ENCODE results near the gene ZBED1. TPM values are rescaled to one million over a fixed set of nuclear protein-coding genes. Genes with fewer than 3 reads are reported as not detected.
"Not testable (repeated sequence)": the region's sequence is repeated elsewhere in the genome, so short reads cannot be mapped to it uniquely, and the experiment has no call there.

Gene ZBED1
- 34.6 TPM for total RNA-seq

DNA sequence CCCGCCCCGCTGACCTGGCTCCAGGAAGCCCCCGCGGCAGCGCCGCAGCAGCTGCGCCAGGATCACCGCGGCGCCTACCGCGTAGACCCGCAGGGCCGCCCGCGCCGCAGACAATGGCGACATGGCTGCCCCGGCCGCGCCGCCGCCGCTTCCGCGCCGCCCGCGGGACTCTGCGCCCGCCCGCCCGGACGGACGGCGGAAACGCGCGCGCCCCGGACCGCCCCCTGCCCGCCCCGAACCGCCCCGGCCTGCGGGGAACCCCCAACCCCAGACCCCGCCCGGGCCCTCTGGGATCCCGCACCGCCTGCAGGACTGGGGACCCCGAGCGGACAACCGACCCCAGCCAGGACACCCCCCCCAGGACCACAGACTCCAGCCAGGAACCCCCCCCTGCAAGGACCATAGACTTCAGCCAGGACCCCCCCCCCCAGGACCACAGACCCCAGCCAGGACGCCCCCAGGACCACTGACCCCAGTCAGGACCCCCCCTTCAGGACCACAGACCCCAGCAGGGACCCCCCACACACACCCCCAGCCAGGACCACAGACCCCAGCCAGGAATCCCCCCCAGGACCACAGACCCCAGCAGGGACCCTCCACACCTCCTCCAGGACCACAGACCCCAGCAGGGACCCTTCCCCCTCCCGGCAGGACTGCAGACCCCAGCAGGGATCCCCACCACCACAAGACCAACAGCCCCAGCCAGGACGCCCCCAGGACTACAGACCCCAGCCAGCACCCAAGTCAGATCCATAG, at the start of gene ZBED1, which contains the start of gene DHRSX:
Gene ZBED1, minus strand, starts transcription at position 174 of the 756 bp plus-strand sequence. CDS start 10,257 bp downstream, outside the sequence.
Gene DHRSX, minus strand, starts transcription at position 174 of the 756 bp plus-strand sequence. Its CDS starts 51 bp downstream, at position 123.
- peak; percentile 74 for DNase-seq (ENCODE audit: low spot score)
- ATAC-seq, result peak; percentile 30

DNA sequence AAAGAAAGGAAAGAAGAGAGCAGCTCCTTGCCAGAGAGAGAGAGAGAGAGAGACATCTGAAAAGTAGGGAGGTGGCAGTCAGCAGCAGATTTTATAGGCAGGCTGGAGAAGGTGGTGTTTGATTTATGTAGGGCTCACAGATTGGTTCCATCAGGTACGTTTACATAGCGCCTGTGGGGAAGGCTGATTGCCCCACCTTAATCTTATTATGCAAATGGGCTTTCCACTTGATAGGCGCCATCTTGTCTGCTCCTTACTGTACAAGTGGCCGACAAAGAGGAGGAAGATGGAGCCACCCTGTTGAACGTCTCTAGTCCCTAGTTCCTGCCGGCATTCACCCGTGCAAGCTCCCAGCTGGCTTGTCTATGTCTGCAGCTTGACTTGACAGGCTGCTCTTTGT, 49.1 kb upstream of the ZBED1 start:
- intact Hi-C loops (cut with DNase I), result no loop called here
- DNase-seq (ENCODE audit: low spot score) (no peak), ATAC-seq (no peak)

More for the DNA sequence above, at the start of gene ZBED1, which contains the start of gene DHRSX:
- intact Hi-C loops (cut with DNase I), result no loop called here

DNA sequence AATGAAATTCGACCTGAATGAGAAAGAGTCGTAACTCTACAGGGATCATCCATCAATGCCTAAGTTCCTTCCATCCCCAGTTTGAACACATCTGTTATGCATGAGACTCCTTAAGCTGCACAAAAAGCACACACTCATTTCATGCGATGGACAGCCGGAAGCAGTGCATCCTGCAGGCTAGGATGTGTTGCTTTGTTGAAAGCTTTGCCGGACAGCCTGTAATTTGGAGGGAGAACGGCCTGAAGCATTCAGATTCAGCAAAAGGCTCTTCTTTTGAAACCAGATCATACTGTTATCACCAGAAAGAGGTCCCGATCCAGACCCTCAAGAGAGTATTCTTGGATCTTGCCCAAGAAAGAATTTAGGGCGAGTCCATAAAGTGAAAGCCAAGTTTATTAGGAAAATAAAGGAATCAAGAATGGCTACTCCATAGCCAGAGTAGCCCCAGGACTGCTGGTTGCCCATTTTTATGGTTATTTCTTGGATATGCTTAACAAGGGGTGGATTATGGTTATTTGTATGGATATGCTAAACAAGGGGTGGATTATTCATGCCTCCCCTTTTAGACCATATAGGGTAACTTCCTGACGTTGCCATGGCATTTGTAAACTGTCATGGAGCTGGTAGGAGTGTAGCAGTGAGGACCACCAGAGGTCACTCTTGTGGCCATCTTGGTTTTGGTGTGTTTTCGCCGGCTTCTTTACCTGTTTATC, 48.1 kb upstream of the ZBED1 start:
- DNase-seq (ENCODE audit: low spot score) (no peak), ATAC-seq (no peak)
- intact Hi-C loops (cut with DNase I), result no loop called here

DNA sequence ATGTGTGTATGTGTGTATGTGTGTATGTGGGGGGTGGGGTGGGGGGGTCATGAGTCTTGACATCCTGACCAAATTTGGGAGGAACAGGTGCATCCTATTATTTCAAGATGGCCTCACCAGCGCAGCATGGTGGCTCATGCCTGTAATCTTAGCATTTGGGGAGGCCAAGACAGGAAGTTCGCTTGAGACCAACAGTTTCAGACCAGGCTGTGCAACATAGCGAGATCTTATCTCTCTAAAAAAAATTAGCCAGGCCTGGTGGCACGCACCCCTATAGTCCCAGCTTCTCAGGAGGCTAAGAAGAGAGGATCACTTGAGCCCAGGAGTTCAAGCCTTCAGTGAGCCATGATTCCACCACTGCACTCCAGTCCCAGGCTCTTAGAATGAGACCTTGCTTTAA, 47.0 kb upstream of the ZBED1 start:
- DNase-seq (ENCODE audit: low spot score) (no peak), ATAC-seq (no peak)
- intact Hi-C loops (cut with DNase I), result no loop called here

DNA sequence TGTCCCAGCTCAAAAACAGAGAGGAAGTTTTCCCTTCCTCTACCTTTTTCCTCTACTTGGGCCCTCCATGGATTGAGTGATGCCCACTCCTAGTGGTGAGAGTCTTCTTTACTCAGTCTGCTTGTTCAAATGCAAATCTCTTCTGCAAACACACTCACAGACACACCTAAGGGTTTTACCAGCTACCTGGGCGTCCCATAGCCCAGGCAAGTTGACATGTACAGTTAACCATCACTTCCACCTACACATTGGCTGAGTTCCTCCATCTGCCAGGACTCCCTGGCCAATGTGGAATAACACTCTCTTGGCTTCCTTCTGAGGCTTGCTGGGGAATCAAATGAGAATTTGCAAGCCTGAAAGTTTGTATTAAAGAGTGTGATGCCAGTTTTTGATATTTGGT, 45.7 kb upstream of the ZBED1 start:
- DNase-seq (ENCODE audit: low spot score) (no peak), ATAC-seq (no peak)
- intact Hi-C loops (cut with DNase I), result no loop called here

DNA sequence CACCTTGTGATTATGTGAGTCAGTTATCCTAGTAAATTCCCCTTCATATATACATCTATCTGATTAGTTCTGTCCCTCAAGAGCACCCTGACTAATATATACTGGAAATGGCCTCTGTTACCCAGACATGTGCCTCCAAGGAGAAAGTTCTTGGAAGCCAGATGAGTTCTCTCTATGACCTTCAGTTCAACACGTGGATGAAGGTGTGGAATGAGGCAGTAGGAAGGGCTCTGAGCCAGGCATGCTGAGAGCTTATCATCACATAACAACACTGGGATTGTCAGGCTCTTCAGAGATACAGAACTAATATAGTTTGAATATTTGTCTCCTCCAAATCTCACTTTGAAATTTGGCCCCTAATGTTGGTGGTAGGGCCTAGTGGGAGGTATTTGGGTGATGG, 44.4 kb upstream of the ZBED1 start:
- intact Hi-C loops (cut with DNase I), result no loop called here
- DNase-seq (ENCODE audit: low spot score), result no peak
- ATAC-seq, result no peak

DNA sequence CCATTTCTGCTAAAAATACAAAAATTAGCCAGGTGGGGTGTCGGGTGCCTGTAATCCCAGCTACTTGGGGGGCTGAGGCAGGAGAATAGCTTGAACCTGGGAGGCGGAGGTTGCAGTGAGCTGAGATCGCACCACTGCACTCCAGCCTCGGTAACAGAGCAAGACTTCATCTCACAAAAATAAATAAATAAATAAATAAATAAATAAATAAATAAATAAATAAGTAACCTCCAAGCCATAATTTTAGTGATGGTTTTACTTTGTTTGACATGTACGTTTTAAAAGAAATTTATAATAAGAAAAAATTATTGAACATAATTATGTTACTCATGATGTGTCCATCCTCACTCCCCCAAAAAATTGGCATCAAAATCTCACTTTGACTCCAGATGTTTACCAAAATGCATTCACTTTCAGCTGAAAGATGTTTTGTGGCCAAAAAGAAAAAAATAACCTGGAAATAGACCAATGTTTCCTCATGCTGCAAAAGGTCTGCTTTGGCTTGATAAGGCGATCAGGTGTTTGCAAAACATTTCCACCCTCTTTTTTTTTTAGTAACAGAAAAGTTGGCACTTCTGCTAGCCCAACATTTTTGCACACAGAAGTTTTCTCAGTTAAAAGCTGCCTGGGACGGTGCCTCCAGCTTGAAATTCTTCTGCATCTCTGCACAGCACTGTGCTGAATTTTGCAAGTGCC, 42.2 kb upstream of the ZBED1 start:
- intact Hi-C loops (cut with DNase I), result no loop called here
- ATAC-seq (no peak), DNase-seq (ENCODE audit: low spot score) (no peak)

DNA sequence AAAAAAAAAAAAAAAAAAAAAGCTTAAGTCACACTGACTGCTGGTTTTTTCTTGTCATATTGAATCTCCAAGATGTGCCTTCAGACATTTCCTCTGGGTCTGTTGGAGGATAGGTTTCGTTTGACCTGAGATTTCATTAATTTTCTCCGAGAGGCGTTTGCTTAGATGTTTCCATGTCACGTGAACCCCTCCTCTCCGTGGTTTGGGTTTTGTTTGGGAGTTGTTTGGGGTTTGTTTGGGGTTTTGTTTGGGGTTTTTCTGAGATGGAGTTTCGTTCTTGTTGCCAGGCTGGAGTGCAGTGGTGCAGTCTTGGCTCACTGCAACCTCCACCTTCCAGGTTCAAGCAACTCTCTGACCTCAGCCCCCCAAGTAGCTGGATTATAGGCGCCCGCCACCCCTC, 40.8 kb upstream of the ZBED1 start:
- intact Hi-C loops (cut with DNase I), result no loop called here
- ATAC-seq (no peak), DNase-seq (ENCODE audit: low spot score) (no peak)

DNA sequence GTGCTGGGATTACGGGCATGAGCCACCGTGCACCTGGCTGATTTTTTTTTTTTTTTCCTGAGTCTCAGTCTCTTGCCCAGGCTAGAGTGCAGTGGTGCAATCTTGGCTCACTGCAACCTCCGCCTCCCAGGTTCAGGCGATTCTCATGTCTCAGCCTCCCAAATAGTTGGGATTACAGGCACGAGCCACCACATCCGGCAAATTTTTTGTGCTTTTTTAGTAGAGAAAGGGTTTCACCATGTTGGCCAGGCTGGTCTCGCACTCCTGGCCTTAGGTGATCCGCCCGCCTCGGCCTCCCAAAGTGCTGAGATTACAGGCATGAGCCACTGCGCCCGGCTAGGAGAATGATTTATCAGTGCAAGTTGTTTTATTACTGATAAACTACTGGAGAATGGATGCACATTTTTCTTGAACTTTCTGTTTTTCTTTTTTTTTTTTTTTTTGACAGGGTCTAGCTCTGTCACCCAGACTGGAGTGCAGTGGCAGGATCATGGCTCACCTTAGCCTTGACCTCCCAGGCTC, 39.7 kb upstream of the ZBED1 start:
- intact Hi-C loops (cut with DNase I), result no loop called here
- DNase-seq (ENCODE audit: low spot score) (no peak), ATAC-seq (no peak)

DNA sequence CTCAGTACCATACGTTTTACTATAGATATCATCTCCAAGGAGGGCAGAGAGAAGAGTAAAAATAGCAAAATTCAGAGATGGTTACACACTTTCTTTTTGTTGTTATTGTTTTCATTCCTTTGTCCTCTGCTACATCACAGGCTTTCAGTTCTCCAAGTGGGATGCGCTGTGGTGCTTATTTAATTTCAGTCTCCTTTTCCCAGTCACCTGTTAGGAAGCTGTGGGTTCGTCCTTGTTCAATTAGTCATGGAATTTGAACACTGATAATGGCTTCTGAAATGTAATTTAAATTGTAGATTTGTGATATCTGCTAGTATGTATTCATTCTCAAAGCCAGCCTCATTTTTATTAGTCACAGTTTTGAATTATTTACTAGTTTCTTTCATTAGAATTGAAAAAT, 38.8 kb upstream of the ZBED1 start:
- intact Hi-C loops (cut with DNase I), result no loop called here
- DNase-seq (ENCODE audit: low spot score), result no peak
- ATAC-seq, result no peak

DNA sequence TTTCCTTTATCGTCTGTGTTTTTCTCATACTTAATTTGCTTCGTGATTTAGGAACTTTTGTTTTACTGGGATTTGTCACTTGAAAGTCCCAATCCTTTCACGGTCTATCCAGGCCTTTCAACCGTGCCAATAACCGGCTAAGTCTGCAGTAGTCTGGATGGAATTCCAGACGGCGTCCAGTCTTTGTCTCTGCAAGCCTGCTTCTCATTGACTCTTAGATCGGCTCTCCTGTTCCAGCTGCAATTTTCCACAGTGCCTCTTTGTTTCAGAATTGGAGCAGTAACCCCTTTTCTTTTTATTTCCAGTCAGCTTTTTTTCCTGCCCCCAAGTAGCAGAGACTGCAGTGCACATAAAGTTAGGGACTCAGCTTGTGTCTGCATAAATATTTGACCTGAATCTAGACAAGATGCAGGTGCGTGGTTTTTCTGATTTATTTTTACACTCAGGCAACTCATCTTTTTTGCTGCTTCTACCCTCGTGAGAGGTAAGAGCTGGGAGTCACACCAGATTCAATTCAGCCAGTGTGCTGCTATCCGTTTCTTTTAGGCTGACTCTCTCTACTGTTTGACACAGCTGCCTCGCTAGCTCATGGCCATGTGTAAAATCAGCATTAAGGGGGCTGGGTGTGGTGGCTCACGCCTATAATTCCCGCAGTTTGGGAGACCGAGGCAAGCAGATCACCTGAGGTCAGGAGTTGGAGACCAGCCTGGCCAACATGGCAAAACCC, 37.4 kb upstream of the ZBED1 start:
- intact Hi-C loops (cut with DNase I), result no loop called here
- ATAC-seq (peak; percentile 93), DNase-seq (ENCODE audit: low spot score) (no peak)

DNA sequence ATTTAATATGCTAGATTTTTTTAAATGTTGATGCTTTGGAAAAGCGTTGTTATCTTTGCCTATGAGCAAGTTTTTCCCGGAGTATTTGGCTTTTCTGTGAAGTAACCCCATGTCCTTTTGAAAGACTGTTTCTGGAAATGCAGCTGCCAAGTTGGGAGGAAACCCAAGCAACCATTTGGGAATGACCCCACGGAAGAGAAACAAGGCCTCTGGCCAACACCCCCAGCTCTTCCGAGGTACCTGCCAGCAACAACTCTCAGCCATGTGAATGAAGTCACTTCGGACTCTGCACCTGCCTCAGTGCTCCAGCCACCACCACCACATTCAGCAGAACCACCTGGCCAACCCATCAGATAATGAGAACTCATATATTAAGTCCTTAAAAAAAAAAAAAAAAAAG, 36.2 kb upstream of the ZBED1 start:
- intact Hi-C loops (cut with DNase I), result no loop called here

DNA sequence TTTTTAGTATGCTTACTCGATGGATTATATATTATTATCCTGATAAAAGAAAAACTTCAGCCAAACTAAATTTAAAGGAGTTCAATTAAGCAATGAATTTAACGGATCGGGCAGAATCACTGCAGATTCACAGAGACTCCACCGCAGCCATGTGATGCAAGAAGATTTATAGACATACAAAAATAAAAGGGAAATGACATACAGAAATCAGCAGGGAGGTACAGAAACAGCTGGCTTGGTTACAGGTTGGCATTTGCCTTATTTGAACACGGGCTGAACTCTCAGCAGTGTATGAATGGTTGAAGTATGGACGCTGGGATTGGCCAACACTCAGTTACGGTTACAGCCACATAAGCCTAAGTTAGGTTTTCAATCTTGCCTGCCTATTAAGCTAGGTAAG, 35.4 kb upstream of the ZBED1 start:
- no peak for ATAC-seq
- intact Hi-C loops (cut with DNase I), result no loop called here
- no peak for DNase-seq (ENCODE audit: low spot score)

More for the DNA sequence above, 36.2 kb upstream of the ZBED1 start:
- ATAC-seq, result peak; percentile 81
- DNase-seq (ENCODE audit: low spot score), result no peak

DNA sequence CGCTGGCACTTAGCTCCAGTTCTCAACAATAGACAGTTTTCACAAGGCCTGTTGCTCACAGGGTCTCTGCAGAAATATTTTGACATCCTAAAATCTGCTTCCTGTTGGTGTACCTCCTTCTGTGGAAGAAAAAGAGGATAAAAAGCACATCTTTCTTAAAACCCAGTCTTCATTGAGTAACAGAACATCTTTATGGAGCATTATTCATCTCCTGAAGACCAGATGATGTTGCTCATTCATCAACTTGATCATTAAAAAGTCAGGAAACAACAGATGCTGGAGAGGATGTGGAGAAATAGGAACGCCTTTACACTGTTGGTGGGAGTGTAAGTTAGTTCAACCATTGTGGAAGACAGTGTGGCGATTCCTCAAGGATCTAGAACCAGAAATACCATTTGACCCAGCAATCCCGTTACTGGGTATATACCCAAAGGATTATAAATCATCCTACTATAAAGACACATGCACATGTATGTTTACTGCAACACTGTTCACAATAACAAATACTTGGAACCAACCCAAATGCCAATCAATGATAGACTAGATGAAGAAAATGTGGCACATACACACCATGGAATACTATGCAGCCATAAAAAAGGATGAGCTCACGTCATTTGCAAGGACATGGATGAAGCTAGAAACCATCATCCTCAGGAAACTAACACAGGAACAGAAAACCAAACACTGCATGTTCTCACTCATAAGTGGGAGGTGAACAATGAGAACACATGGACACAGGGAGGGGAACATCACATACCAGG, 33.7 kb upstream of the ZBED1 start:
- intact Hi-C loops (cut with DNase I); DNase-seq (ENCODE audit: low spot score); ATAC-seq: not testable (repeated sequence)

DNA sequence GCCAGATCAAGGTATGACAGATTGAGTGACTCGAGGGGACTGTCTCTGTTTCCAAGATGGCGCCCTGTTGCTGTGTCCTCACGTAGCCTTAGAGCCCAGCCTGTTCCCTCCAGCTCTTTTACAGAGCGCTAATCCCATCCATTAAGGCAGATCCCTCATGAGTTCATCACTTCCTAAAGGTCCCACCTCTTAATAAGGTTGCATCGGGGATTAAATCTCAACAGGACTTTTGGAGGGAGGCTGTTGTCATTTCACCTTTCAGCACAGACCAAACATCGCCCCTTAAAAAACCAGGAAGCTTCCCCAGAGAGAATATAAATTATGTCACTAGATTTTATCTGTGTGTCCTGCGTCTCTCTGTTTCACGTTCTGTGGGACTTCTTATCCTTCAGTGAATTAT, 32.6 kb upstream of the ZBED1 start:
- ATAC-seq, result no peak
- no peak for DNase-seq (ENCODE audit: low spot score)
- intact Hi-C loops (cut with DNase I), result no loop called here

DNA sequence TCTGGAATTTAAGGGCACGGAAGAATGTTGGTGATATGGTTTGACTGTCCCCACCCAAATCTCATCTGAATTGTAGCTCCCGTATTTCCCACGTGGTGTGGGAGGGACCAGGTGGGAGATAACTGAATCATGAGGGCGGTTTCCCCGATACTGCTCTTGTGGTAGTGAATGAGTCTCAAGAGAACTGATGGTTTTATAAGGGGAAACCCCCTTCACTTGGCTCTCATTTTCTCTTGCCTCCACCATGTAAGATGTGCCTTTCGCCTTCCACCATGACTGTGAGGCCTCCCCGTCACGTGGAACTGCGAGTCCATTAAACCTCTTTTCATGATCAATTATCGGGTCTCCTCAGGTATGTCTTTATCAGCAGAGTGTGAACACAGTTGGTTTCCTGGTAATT, 25.6 kb upstream of the ZBED1 start:
- ATAC-seq (no peak), DNase-seq (ENCODE audit: low spot score) (no peak)
- intact Hi-C loops (cut with DNase I), result no loop called here

DNA sequence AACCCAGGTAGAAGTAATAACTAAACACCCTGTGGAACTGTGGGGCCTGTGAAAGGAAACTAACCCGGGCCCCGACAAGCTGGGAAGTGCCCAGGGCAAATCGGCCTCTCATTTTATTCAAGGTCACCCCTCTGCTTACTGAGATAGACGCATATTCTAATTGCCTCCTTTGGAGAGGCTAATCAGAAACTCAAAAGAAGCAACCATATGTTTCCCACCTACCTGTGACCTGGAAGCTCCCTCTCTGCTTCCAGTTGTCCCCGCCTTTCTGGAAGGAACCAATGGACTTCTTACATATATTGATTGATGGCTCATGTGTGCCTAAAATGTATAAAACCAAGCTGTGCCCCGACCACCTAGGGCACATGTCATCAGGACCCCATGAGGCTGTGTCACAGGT, 23.1 kb upstream of the ZBED1 start:
- ATAC-seq, result no peak
- intact Hi-C loops (cut with DNase I), result no loop called here
- no peak for DNase-seq (ENCODE audit: low spot score)

DNA sequence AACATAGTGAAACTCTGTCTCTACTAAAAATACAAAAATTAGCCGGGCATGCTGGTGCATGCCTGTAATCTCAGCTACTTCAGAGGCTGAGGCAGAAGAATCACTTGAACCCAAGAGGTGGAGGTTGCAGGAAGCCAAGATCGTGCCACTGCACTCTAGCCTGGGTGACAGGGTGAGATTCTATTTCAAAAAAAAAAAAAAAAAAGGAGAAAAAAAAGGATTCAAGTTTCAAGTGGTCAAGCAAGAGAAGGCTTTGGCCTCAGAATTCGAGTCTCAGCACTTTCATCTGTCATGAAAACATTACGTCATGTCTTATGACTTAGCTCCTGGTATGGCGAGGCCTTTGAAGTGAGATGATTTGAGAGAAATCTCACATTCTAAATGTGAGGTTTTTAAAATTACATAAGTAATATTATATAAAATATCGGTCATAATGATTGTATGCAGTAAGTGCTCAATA, 21.2 kb upstream of the ZBED1 start:
- DNase-seq (ENCODE audit: low spot score) (no peak), ATAC-seq (peak; percentile 61)
- intact Hi-C loops (cut with DNase I), result no loop called here
